ENCODE data around the gene CEMIP2.

CEMIP2 gene

GRCh38 chr9:71790296-71790695 is 22.0 kb upstream of the CEMIP2 start:
- TF ChIP-seq CTCF (IDR thresholded peaks at IDR 0.05; ENCODE audit: low read depth, low read length, missing control alignments), result no peak
- H3K4me3 ChIP-seq (ENCODE audit: low read depth, low read length), result no peak overlapping the region

DNA sequence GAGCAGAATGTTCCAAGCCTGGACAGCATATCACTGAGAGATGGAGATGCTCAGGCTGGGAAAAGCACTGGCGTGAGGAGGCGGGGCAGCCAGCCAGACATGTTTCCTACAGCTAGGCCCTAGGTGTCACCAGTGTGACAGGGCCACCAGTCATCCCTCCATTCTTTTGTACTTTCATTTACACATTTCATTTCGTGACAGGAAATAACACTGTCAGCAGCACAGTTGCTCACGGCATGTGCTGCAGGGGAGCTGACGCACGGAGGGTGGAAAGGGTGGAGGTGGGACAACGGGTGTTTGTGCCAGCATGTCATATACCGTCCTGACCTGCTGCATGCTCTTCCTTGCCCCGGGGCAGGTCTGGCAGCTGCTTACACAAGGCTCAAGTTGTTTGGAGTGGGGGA is 14.8 kb upstream of the CEMIP2 start:
- DNase-seq (ENCODE audit: low read depth), result no peak
- no peak overlapping the region for H3K4me3 ChIP-seq (ENCODE audit: low read depth, low read length)
- TF ChIP-seq CTCF (IDR thresholded peaks at IDR 0.05; ENCODE audit: low read depth, low read length, missing control alignments), result no peak

More at GRCh38 chr9:71790296-71790695, 22.0 kb upstream of the CEMIP2 start:
- DNase-seq (ENCODE audit: low read depth), result no peak

DNA sequence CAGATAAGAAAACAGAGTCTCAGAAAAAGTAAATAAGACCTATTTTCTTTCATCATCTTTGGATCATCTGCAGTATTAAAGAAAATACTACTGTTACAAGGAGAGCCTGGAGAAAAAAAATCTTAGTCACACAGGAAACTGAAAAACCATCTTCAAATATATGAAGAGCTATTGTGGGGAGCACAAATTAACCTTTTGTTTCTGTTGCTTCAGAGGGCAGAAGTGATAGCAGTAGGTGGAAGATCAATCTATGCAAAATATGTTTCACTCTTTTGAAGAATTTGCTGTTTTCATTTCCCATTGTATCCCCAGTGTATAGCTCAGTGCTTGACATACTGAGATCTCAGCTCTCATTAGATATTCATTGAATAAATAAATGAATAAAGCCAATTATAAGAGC is 13.1 kb upstream of the CEMIP2 start:
- no peak for TF ChIP-seq CTCF (IDR thresholded peaks at IDR 0.05; ENCODE audit: low read depth, low read length, missing control alignments)
- no peak overlapping the region for H3K4me3 ChIP-seq (ENCODE audit: low read depth, low read length)
- DNase-seq (ENCODE audit: low read depth), result no peak

DNA sequence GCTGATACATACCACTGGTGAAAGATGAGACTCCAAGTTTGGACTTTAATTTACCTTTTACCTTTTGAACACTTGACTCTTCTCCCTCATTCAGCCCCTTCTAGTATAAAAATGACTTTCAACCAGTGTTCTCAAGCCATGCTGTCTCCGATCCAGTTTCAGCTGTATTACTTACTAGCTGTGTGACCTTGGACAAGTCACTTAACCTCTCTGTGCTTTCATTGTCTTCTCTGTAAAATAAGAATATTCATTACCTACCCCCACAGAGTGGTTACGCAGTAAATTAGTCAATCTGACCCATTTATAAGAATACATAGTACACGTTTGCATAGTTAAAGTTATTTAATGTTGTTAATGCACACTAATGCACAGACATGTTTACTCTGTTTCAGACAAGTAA is 12.6 kb upstream of the CEMIP2 start:
- H3K4me3 ChIP-seq (ENCODE audit: low read depth, low read length), result no peak overlapping the region
- DNase-seq (ENCODE audit: low read depth), result no peak
- TF ChIP-seq CTCF (IDR thresholded peaks at IDR 0.05; ENCODE audit: low read depth, low read length, missing control alignments), result no peak

DNA sequence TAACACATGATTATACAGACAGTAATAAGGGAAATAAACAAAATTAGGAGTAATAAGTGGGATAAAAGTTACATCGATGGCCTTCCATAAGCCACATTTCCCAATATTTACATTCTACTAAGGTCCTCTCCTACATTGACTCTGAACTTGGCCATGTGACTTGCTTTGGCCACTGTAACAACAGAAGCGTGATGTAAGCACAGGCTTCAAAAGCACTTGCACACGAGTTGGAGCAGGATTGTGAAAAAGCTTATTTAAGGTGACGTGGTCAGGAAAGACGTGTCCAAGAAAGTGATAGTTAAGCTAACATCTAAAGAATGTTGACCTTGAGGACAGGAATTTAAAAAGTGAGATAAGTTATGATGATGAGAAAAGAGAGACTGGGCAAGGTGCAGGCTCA is 9.8 kb upstream of the CEMIP2 start:
- no peak overlapping the region for H3K4me3 ChIP-seq (ENCODE audit: low read depth, low read length)
- TF ChIP-seq CTCF (IDR thresholded peaks at IDR 0.05; ENCODE audit: low read depth, low read length, missing control alignments), result no peak
- no peak for DNase-seq (ENCODE audit: low read depth)

- no peak for TF ChIP-seq CTCF (IDR thresholded peaks at IDR 0.05; ENCODE audit: low read depth, low read length, missing control alignments)
These were observed 6.6 kb upstream of the CEMIP2 start for GRCh38 chr9:71774920-71775319.

GRCh38 chr9:71772726-71773125 is 4.4 kb upstream of the CEMIP2 start:
- H3K4me3 ChIP-seq (ENCODE audit: low read depth, low read length), result no peak overlapping the region
- no peak for DNase-seq (ENCODE audit: low read depth)
- TF ChIP-seq CTCF (IDR thresholded peaks at IDR 0.05; ENCODE audit: low read depth, low read length, missing control alignments), result no peak

More at GRCh38 chr9:71774920-71775319, 6.6 kb upstream of the CEMIP2 start:
- no peak overlapping the region for H3K4me3 ChIP-seq (ENCODE audit: low read depth, low read length)
- DNase-seq (ENCODE audit: low read depth), result no peak
